ENCODE results near the gene ZNF280A. TPM values are rescaled to one million over a fixed set of nuclear protein-coding genes. Genes with fewer than 3 reads are reported as not detected.

The ZNF280A gene, protein sequence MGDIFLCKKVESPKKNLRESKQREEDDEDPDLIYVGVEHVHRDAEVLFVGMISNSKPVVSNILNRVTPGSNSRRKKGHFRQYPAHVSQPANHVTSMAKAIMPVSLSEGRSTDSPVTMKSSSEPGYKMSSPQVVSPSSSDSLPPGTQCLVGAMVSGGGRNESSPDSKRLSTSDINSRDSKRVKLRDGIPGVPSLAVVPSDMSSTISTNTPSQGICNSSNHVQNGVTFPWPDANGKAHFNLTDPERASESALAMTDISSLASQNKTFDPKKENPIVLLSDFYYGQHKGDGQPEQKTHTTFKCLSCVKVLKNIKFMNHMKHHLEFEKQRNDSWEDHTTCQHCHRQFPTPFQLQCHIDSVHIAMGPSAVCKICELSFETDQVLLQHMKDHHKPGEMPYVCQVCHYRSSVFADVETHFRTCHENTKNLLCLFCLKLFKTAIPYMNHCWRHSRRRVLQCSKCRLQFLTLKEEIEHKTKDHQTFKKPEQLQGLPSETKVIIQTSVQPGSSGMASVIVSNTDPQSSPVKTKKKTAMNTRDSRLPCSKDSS
- not detected for total RNA-seq
- polyA plus RNA-seq: not detected
- long read RNA-seq, donor 1: 0 reads
- long read RNA-seq, donor 2: 0 reads
- long read RNA-seq, donor 3: 0 reads

DNA sequence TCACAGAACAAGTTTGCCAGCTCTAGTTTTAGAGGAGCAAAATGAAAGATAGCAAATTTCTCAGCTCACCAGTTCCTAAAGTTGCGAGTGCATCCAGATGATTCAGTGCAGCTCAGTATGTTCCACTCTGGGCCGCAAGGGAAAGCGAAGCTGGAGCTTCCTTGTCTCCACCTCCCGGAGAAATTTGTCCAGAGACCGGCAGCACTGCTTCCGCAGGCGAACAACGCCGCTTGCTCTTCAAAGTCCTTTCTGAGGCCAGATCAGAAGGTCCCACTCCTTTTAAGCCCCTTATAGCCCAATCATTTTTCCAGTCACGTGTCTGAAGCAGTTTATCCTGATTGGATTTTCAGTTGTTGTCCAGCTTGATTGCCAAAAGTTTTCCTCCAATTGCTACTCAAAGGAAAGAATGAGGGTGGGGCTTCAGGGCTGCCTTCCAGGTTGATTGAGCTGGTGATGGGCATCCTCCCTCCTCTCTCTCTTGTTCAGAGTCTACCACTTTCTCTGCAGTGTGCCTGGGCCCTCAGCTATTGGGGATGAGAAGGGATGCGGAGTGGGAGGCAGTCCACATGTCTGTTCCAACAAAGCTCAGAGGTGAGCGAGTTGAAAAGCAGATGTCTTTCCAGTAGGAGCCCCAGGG lies at the start of gene ZNF280A:
ZNF280A (minus strand) TSS at position 251 of the 637 bp plus-strand sequence. CDS start 4,640 bp downstream, outside the sequence.
- Histone ChIP-seq H3K4me3 (no peak within 1 kb of the TSS), H3K27ac (no peak within 1 kb of the TSS), H3K4me1 (no peaks in the 10 kb centered on the region), H3K9me3 (no peaks in the 10 kb centered on the region), H3K27me3 (peaks cover 0 to 36% (median 0%) of the 10 kb centered on the region in 9 donors), H3K36me3 (no peaks in the 10 kb centered on the region)
- ATAC-seq (no peak), DNase-seq (no peak)
- no peak for TF ChIP-seq POLR2A (IDR thresholded peaks at IDR 0.05)
- TF ChIP-seq, protein P1, sequence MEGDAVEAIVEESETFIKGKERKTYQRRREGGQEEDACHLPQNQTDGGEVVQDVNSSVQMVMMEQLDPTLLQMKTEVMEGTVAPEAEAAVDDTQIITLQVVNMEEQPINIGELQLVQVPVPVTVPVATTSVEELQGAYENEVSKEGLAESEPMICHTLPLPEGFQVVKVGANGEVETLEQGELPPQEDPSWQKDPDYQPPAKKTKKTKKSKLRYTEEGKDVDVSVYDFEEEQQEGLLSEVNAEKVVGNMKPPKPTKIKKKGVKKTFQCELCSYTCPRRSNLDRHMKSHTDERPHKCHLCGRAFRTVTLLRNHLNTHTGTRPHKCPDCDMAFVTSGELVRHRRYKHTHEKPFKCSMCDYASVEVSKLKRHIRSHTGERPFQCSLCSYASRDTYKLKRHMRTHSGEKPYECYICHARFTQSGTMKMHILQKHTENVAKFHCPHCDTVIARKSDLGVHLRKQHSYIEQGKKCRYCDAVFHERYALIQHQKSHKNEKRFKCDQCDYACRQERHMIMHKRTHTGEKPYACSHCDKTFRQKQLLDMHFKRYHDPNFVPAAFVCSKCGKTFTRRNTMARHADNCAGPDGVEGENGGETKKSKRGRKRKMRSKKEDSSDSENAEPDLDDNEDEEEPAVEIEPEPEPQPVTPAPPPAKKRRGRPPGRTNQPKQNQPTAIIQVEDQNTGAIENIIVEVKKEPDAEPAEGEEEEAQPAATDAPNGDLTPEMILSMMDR (IDR thresholded peaks at IDR 0.05): no peak
- intact Hi-C loops (cut with DNase I): no loop called here
- WGBS, 4 donors: 57 to 70% (median 62%) methylated on average over 12 of the region's 12 CpGs

DNA sequence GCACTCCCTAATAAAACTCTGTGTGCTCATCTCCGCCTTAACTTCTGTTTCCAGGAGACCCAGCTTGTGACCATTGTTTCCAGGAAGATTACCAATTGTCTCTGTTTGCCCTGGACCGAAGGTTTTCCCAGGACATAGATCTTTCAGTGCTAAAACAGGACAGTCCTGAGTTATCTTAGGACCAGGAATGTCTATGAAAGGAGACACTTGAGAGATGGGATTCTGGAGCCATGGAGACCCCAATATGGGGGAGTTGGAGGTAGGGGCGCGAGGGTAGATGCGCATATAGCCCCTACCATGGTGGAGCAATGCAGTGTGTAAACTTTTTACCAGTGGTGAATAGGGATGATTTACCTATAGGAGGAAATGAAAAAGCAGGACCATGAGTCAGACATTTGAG lies 49.1 kb upstream of the ZNF280A start:
- Histone ChIP-seq H3K27ac (no peak overlapping the region), H3K36me3 (no peaks in the 10 kb centered on the region), H3K4me3 (no peak overlapping the region), H3K27me3 (peaks cover 0 to 40% (median 10%) of the 10 kb centered on the region in 9 donors), H3K9me3 (peaks cover 0 to 4% (median 0%) of the 10 kb centered on the region in 12 donors), H3K4me1 (no peaks in the 10 kb centered on the region)
- no peak for DNase-seq
- 80 to 86% (median 82%) methylated on average over 5 of the region's 5 CpGs for WGBS, 4 donors
- TF ChIP-seq POLR2A (IDR thresholded peaks at IDR 0.05): no peak
- TF ChIP-seq, protein P1 (IDR thresholded peaks at IDR 0.05): no peak
- intact Hi-C loops (cut with DNase I): no loop called here
- ATAC-seq: no peak

DNA sequence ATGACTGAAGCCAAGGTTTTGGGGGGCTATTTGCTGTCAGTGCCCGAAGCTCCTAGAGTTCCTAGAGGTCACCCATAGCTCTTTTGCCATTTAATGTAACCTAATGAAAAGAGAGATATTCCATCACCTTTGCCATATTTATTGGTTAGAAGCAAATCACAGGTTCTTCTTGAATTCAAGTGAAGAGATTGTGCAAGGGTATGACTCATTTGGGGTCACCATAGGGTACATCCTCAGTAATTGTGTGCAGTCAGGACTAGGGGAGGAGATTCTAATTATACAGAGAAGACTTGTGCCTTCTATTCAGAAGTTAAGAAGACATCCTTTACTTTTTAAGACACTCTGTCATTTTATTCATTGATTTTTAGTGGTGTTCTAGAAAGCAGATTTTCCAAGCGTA lies 45.9 kb upstream of the ZNF280A start:
- Histone ChIP-seq H3K27me3 (peaks cover 0 to 31% (median 4%) of the 10 kb centered on the region in 9 donors), H3K4me1 (no peaks in the 10 kb centered on the region), H3K36me3 (no peaks in the 10 kb centered on the region), H3K27ac (no peak overlapping the region), H3K4me3 (no peak overlapping the region), H3K9me3 (peaks cover 0 to 4% (median 0%) of the 10 kb centered on the region in 12 donors)
- ATAC-seq (no peak), DNase-seq (no peak)
- intact Hi-C loops (cut with DNase I): no loop called here
- TF ChIP-seq POLR2A (IDR thresholded peaks at IDR 0.05): no peak
- TF ChIP-seq, protein P1 (IDR thresholded peaks at IDR 0.05): no peak
- 80 to 93% (median 92%) methylated on average over 2 of the region's 2 CpGs for WGBS, 4 donors

Measured in heart left ventricle (tissue), 16 donors.